Right atrium auricular region (tissue), 2 donors: ENCODE data around the gene MAPK8IP2. TPM values are rescaled to one million over a fixed set of nuclear protein-coding genes. Genes with fewer than 3 reads are reported as not detected.

ENCODE experiments used
- DNase-seq: peaks from one replicate; pipeline ENCODE4 v3.0.0-alpha.2; 2019; ENCODE audit warnings: low spot score
- H3K27ac ChIP-seq, 2 donors: fragments of 200-600 bp; sonication (generic); 1 replicate in 1 of 2; 2 replicates in 1 of 2; pipeline ENCODE4 v1.5.1; 2016 to 2019
- H3K27me3 ChIP-seq, 2 donors: fragments of 200-600 bp; sonication (generic); one replicate each; pipeline versions ENCODE4 v1.5.1 to v1.6.0; 2017 to 2019
- H3K36me3 ChIP-seq: fragments of 200-600 bp; sonication (generic); one replicate; pipeline ENCODE4 v1.5.1; 2016
- H3K4me1 ChIP-seq, 2 donors: fragments of 200-600 bp; sonication (generic); one replicate each; pipeline versions ENCODE4 v1.5.1 to v1.6.0; 2017 to 2019
- H3K4me3 ChIP-seq, 2 donors: fragments of 200-600 bp; sonication (generic); 1 replicate in 1 of 2; 2 replicates in 1 of 2; pipeline ENCODE4 v1.5.1; 2017 to 2019; ENCODE audit warnings: mild to moderate bottlenecking in 1 of 2, moderate library complexity in 1 of 2
- H3K9me3 ChIP-seq, 2 donors: fragments of 200-600 bp; sonication (generic); one replicate each; pipeline ENCODE4 v1.5.1; 2019
- CTCF ChIP-seq, 2 donors: fragments of 200-600 bp; sonication (generic); IDR thresholded peaks; one replicate each; pipeline ENCODE4 v1.5.1; 2019; ENCODE audit warnings: antibody characterized with exemption in 2 of 2
- total RNA-seq, 2 donors: library from RNA; depleted of rRNA; stranded (reverse); fragments of >200 nt; gene quantifications; one replicate each; pipeline ENCODE4 v1.1.0, GENCODE V29; 2016

The MAPK8IP2 gene
- under 1 TPM; 0.26 to 0.71 TPM for total RNA-seq

- peak within 1 kb of the TSS; percentile 19 to 58 for H3K4me3 ChIP-seq
- peaks cover 0 to 17% of the 10 kb centered on the region in 2 donors for H3K4me1 ChIP-seq
- DNase-seq: no peak
- H3K36me3 ChIP-seq: no peaks in the 10 kb centered on the region
- H3K27me3 ChIP-seq: peaks cover 4 to 8% of the 10 kb centered on the region in 2 donors
- no peak for TF ChIP-seq CTCF (IDR thresholded peaks at IDR 0.05)
- no peak within 1 kb of the TSS for H3K27ac ChIP-seq
- no peaks in the 10 kb centered on the region for H3K9me3 ChIP-seq
Observed at GRCh38 chr22:50600538-50600937, at the start of gene MAPK8IP2. Gene MAPK8IP2, plus strand, starts transcription at chr22:50600793. Its CDS starts 26 bp downstream, at chr22:50600819.

GRCh38 chr22:50551160-50551752 is 49.3 kb upstream of the MAPK8IP2 start:
- no peak for TF ChIP-seq CTCF (IDR thresholded peaks at IDR 0.05)
- no peak overlapping the region for H3K4me3 ChIP-seq
- no peaks in the 10 kb centered on the region for H3K9me3 ChIP-seq
- H3K27ac ChIP-seq: no peak overlapping the region
- H3K4me1 ChIP-seq: peaks cover 0 to 12% of the 10 kb centered on the region in 2 donors
- H3K36me3 ChIP-seq: no peaks in the 10 kb centered on the region
- no peak for DNase-seq
- H3K27me3 ChIP-seq: peaks cover 8 to 19% of the 10 kb centered on the region in 2 donors

GRCh38 chr22:50553310-50553709 is 47.3 kb upstream of the MAPK8IP2 start:
- no peak for DNase-seq
- H3K27me3 ChIP-seq: peaks cover 7 to 9% of the 10 kb centered on the region in 2 donors
- no peaks in the 10 kb centered on the region for H3K9me3 ChIP-seq
- no peak overlapping the region for H3K4me3 ChIP-seq
- H3K27ac ChIP-seq: no peak overlapping the region
- no peak for TF ChIP-seq CTCF (IDR thresholded peaks at IDR 0.05)
- H3K36me3 ChIP-seq: no peaks in the 10 kb centered on the region
- H3K4me1 ChIP-seq: peaks cover 0 to 8% of the 10 kb centered on the region in 2 donors

- Histone ChIP-seq H3K4me3 (no peak overlapping the region), H3K36me3 (no peaks in the 10 kb centered on the region), H3K9me3 (no peaks in the 10 kb centered on the region), H3K27ac (no peak overlapping the region), H3K27me3 (no peaks in the 10 kb centered on the region), H3K4me1 (no peaks in the 10 kb centered on the region)
- no peak for TF ChIP-seq CTCF (IDR thresholded peaks at IDR 0.05)
- no peak for DNase-seq
Observed at GRCh38 chr22:50556703-50557102, 43.9 kb upstream of the MAPK8IP2 start.

GRCh38 chr22:50560034-50560433 is 40.6 kb upstream of the MAPK8IP2 start:
- Histone ChIP-seq H3K27ac (no peak overlapping the region), H3K4me1 (peaks cover 0 to 10% of the 10 kb centered on the region in 2 donors), H3K9me3 (no peaks in the 10 kb centered on the region), H3K4me3 (no peak overlapping the region), H3K27me3 (no peaks in the 10 kb centered on the region), H3K36me3 (no peaks in the 10 kb centered on the region)
- DNase-seq: no peak
- no peak for TF ChIP-seq CTCF (IDR thresholded peaks at IDR 0.05)
